K562 (cell line): ENCODE results near the gene CDKN3. TPM values are rescaled to one million over a fixed set of nuclear protein-coding genes. Genes with fewer than 3 reads are reported as not detected.

Experiments
- ARID2 ChIP-seq: fragments of 450-650 bp; IDR thresholded peaks from 2 replicates; pipeline ENCODE4 v1.6.1; 2017; ENCODE audit warnings: antibody characterized with exemption, mild to moderate bottlenecking
- ARID4B ChIP-seq: sonication (generic); formaldehyde crosslinking; IDR thresholded peaks from 2 replicates; pipeline ENCODE4 v1.8.0; 2022; ENCODE audit warnings: mild to moderate bottlenecking, missing genetic modification reagents
- CREB1 ChIP-seq, 2 experiments: sonication (generic) in 1 of 2; formaldehyde crosslinking in 1 of 2; IDR thresholded peaks; 2 replicates each; pipeline versions ENCODE4 v1.6.1 to v1.8.0; 2012 to 2022; ENCODE audit warnings: inconsistent platforms in 1 of 2, mild to moderate bottlenecking in 1 of 2, missing genetic modification reagents in 1 of 2, moderate library complexity in 1 of 2
- ELF1 ChIP-seq: fragments of 200-800 bp; sonication (Bioruptor generic); IDR thresholded peaks from 2 replicates; pipeline ENCODE4 v1.6.1; 2016; ENCODE audit warnings: missing genetic modification characterization, missing compliant biosample characterization
- HNRNPH1 ChIP-seq: fragments of 200-400 bp; formaldehyde crosslinking; optimal IDR thresholded peaks from 2 replicates; pipeline ENCODE3; 2017; ENCODE audit warnings: low read depth, mild to moderate bottlenecking, low read length, moderate library complexity
- L3MBTL2 ChIP-seq: fragments of 450-650 bp; IDR thresholded peaks from 2 replicates; pipeline ENCODE4 v1.6.1; 2016; ENCODE audit warnings: mild to moderate bottlenecking, moderate library complexity
- MCM7 ChIP-seq, 2 experiments: fragments of 450-650 bp; IDR thresholded peaks; 2 replicates each; pipeline ENCODE4 v1.6.1; 2016 to 2018
- MEF2A ChIP-seq: IDR thresholded peaks from 2 replicates; pipeline ENCODE4 v1.6.1; 2011; ENCODE audit warnings: low read depth, mild to moderate bottlenecking, low read length, moderate library complexity; ENCODE audit not compliant: control insufficient read depth
- MEIS2 ChIP-seq: fragments of 450-650 bp; IDR thresholded peaks from 2 replicates; pipeline ENCODE4 v1.6.1; 2014; ENCODE audit warnings: mild to moderate bottlenecking; ENCODE audit not compliant: partially characterized antibody
- PATZ1 ChIP-seq: fragments of 250-450 bp; sonication (Bioruptor Pico); IDR thresholded peaks from 2 replicates; pipeline ENCODE4 v1.5.0; 2020; ENCODE audit warnings: mild to moderate bottlenecking, borderline replicate concordance
- PKNOX1 ChIP-seq: fragments of 450-650 bp; IDR thresholded peaks from 2 replicates; pipeline ENCODE4 v1.6.1; 2016
- POLR2G ChIP-seq: fragments of 200-400 bp; formaldehyde crosslinking; IDR thresholded peaks from 2 replicates; pipeline ENCODE4 v1.6.1; 2017; ENCODE audit warnings: low read depth, mild to moderate bottlenecking, antibody characterized with exemption, low read length, moderate library complexity
- SUPT5H ChIP-seq: fragments of 450-650 bp; IDR thresholded peaks from 2 replicates; pipeline ENCODE4 v1.6.1; 2016
- VEZF1 ChIP-seq: fragments of 200-800 bp; sonication (Bioruptor generic); IDR thresholded peaks from 2 replicates; pipeline ENCODE4 v1.6.1; 2017; ENCODE audit warnings: missing genetic modification characterization, missing compliant biosample characterization
- XRCC4 ChIP-seq: IDR thresholded peaks from one replicate; pipeline ENCODE4 v1.6.1; 2011; ENCODE audit not compliant: insufficient read depth, insufficient read length; ENCODE audit errors: extremely low read depth
- ZNF133 ChIP-seq: fragments of 250-450 bp; sonication (Bioruptor Pico); IDR thresholded peaks from 2 replicates; pipeline ENCODE4 v1.4.0; 2020; ENCODE audit warnings: mild to moderate bottlenecking
- ZNF143 ChIP-seq: sonication (generic); formaldehyde crosslinking; IDR thresholded peaks from 2 replicates; pipeline ENCODE4 v1.9.0; 2022; ENCODE audit warnings: mild to moderate bottlenecking, missing genetic modification reagents
- ZNF384 ChIP-seq: IDR thresholded peaks from 2 replicates; pipeline ENCODE4 v1.6.1; 2012; ENCODE audit warnings: low read depth, low read length, improper control_type of control experiment
- ZNF766 ChIP-seq: fragments of 200-800 bp; sonication (Bioruptor generic); conservative IDR thresholded peaks from 2 replicates; pipeline ENCODE4 v1.6.1; 2016; ENCODE audit warnings: missing genetic modification characterization, missing compliant biosample characterization
- polyA plus RNA-seq, 8 experiments: library from polyadenylated mRNA; depleted of rRNA in 4 of 8; stranded (reverse) in 5 of 8; unstranded in 3 of 8; fragments of >200 nt; fragmentation: Nextera tagmentation in 2 of 8; fragmentation: Illumina TruSeq in 1 of 8; extraction: Ambion mirVana in 2 of 8; extraction: Trizol in 1 of 8; gene quantifications; 2 replicates each; pipeline versions ENCODE4 v1.2.1 to v1.2.3, GENCODE V29; 2011 to 2014; ENCODE audit warnings: inconsistent platforms in 1 of 8, missing spikeins in 1 of 8
- total RNA-seq, 7 experiments: library from RNA; depleted of rRNA in 6 of 7; stranded (reverse); fragments of >200 nt in 6 of 7; fragmentation: Illumina TruSeq in 2 of 7; extraction: Trizol in 2 of 7; gene quantifications; 2 replicates each; pipeline versions ENCODE4 v1.2.1 to v1.2.3, GENCODE V29; 2011 to 2021; ENCODE audit warnings: low replicate concordance in 1 of 7

The CDKN3 gene
- total and polyA plus RNA-seq, 9 of the 15 experiments (the other 6 are each of a cell fraction or from before 2014, with no cell fraction given) = 41.3 to 128 (median 70.7) TPM

GRCh38 chr14:54396493-54397335, at the start of gene CDKN3 (continued):
- TF ChIP-seq ARID4B (CRISPR knock-in tag) = peak; percentile 74
- TF ChIP-seq L3MBTL2 = peak; percentile 78
- peak; percentile 92 for TF ChIP-seq PKNOX1
- TF ChIP-seq ARID2 = no peak
- TF ChIP-seq ZNF143 = no peak
- no peak for TF ChIP-seq CREB1 (IDR thresholded peaks at IDR 0.05)
- TF ChIP-seq CREB1 (CRISPR knock-in tag; IDR thresholded peaks at IDR 0.05) = peak; percentile 76
- TF ChIP-seq ZNF384 = 0 out of 2 replicates have a peak, but pooled peaks have one; percentile 4
- TF ChIP-seq ZNF133 (CRISPR knock-in tag) = no peak
- TF ChIP-seq ZNF766 (CRISPR knock-in tag) = no peak
- TF ChIP-seq MEF2A = no peak
- peak; percentile 59; the same call in 1 of the 2 replicates for TF ChIP-seq VEZF1 (CRISPR knock-in tag)
- no peak for TF ChIP-seq PATZ1 (CRISPR knock-in tag)
- no peak for TF ChIP-seq MCM7 (IDR thresholded peaks at IDR 0.05)
- TF ChIP-seq MEIS2 = no peak
- TF ChIP-seq POLR2G = peak; percentile 98
- TF ChIP-seq ELF1 (tag) = 0 out of 2 replicates have a peak, but pooled peaks have one; percentile 39
- TF ChIP-seq HNRNPH1 = no peak
- TF ChIP-seq XRCC4 = no peak
- TF ChIP-seq SUPT5H = peak; percentile 89
